LNCaP clone FGC (cell line): ENCODE measurements around the gene CYTH2.
A peak's percentile ranks its signal among the peaks of the same experiment; 100 is the strongest.
"Not testable (repeated sequence)": the region's sequence is repeated elsewhere in the genome, so short reads cannot be mapped to it uniquely, and the experiment has no call there.

ENCODE experiments used
- DNase-seq: peaks from one replicate; pipeline ENCODE4 v3.0.0-alpha.2; 2011; ENCODE audit warnings: low read depth
- H3K4me3 ChIP-seq: 2 replicates; pipeline ENCODE4 v1.5.1; 2011; ENCODE audit warnings: mild to moderate bottlenecking, low read depth, low read length, control low read depth
- TF ChIP-seq, protein P1 (sequence below): IDR thresholded peaks from 2 replicates; pipeline ENCODE4 v1.5.1; 2012; ENCODE audit warnings: mild to moderate bottlenecking; ENCODE audit not compliant: control insufficient read depth, insufficient read depth; ENCODE audit errors: extremely low read depth

The CYTH2 gene

DNA sequence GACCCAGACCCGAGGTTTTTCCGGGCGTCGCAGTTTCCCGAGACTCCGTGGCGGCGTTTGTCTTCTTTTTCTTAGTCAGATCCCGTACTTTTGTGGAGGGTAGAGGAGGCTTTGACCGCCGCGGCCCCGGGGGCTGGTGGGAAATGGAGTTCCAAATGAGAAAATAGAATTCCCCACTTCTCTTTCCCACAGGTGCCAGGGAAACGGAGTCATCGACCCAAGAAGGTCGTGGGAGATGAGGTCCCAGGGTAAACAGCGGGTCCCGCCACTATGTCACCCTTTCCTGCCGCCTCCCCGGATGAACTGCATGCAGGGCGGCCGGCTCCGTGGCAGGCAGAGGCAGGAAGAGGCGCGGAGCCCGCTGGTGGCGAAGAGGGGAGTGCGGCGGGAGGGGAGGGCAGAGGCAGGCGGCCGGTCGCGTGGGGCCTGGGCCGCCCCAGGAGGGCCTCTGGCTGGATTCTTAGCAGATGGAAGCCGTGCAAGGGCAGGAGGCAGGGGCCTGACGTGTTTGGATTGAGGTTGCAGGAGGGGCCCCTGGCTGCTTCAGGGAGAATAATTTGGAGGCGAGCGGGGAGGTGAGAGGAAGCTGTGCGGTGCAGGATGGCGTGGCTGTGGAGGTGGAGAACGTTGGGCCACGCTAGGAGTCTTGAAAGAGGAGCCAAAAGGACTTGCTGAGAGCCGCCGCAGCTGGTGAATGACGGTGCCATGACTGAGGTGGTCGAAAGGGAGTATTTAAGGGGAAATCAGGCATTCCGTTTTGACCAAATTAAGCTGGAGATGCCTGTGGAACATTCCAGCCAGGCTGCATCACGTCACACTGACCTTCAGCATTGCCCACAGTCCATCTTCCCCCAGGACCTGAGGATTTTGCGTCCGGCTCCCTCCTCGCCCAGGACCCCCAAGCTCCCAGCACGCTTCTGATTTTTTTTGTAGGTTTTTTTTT is 11.7 kb downstream of the CYTH2 start:
- H3K4me3 ChIP-seq: no peak overlapping the region
- no peak for DNase-seq
- TF ChIP-seq, protein P1, sequence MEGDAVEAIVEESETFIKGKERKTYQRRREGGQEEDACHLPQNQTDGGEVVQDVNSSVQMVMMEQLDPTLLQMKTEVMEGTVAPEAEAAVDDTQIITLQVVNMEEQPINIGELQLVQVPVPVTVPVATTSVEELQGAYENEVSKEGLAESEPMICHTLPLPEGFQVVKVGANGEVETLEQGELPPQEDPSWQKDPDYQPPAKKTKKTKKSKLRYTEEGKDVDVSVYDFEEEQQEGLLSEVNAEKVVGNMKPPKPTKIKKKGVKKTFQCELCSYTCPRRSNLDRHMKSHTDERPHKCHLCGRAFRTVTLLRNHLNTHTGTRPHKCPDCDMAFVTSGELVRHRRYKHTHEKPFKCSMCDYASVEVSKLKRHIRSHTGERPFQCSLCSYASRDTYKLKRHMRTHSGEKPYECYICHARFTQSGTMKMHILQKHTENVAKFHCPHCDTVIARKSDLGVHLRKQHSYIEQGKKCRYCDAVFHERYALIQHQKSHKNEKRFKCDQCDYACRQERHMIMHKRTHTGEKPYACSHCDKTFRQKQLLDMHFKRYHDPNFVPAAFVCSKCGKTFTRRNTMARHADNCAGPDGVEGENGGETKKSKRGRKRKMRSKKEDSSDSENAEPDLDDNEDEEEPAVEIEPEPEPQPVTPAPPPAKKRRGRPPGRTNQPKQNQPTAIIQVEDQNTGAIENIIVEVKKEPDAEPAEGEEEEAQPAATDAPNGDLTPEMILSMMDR: no peak

DNA sequence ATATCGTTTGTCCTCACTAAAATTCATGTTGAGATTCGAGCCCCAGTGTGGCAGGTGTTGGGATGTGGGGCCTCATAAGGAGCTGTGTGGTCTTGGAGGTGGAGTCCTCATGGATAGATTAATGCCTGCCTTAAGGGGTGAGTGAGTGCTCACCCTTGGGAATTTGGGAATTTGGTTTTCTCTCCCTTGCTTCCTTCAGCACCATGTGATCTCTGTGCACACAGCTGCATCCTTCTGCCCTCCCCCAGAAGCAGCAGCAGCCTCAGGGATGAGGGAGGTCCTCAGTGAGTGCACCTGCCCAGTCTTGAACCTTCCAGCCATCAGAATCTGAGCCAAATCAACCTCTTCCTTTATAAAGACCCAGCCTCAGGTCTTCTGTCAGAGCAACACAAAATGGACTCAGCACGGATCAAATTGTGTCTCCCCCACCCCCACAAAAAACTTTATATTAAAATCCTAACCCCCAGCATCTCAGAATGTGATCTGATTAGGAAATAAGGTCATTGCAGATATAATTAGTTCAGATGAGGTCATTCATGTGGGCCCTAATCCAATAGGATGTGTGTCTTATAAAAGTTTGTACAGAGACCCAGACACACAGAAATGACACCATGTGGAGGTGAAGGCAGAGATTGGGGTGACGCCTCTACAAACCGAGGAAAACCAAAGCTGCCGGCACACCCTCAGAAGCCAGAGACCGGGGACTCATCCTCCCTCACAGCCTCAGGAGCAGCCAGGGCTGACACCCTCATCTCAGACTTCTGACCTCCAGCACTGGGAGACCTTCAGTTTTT is 12.9 kb downstream of the CYTH2 start:
- TF ChIP-seq, protein P1: no peak
- H3K4me3 ChIP-seq: no peak overlapping the region
- peak; percentile 31 for DNase-seq

DNA sequence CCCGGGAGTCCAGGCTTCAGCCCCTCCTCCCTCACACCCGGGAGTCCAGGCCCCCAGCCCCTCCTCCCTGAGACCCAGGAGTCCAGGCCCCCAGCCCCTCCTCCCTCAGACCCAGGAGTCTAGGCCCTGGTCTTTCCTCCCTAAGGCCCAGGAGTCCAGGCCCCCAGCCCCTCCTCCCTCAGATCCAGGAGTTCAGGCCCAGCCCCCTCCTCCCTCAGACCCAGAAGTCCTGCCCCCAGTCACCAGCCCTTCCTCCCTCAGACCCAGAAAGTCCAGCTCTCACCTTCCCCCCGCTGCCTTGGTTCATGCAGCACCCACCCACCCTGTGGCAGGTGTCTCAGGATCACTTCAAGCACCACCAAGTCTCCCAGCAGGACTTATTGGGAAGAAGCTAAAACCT is 14.1 kb downstream of the CYTH2 start:
- TF ChIP-seq, protein P1: no peak

DNA sequence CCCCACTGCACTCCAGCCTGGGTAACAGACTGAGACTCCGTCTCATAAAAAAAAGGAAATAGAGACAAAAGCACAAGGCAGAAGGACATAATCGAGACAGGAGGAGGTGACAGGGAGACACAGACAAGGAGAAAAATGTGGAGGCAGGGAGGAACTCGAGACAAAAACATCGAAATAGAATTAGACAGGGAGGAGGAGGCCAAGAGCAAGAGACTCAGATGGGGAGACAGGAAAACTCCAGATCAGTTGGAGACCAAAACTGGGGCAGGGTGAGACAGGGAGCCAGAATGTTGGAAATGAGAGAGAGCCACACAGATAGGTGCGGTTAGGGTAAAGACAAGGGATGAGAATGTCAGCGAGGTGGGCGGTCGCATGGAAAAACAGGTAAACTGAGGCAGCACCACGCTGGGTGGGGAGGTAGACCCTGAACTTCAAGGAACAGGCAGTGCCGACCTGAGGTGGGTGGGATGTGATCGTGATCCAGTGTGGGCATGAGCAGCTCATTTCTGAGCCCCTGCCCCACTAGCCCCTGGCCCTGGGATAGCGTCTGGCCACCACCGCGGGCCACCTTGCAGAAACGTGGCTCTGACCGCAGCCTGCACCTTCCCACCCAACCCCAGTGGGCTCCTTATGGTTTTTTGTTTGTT is 15.2 kb downstream of the CYTH2 start:
- H3K4me3 ChIP-seq: no peak overlapping the region
- TF ChIP-seq, protein P1: no peak
- no peak for DNase-seq

More for the DNA sequence above, 14.1 kb downstream of the CYTH2 start:
- H3K4me3 ChIP-seq: no peak overlapping the region
- DNase-seq: no peak

DNA sequence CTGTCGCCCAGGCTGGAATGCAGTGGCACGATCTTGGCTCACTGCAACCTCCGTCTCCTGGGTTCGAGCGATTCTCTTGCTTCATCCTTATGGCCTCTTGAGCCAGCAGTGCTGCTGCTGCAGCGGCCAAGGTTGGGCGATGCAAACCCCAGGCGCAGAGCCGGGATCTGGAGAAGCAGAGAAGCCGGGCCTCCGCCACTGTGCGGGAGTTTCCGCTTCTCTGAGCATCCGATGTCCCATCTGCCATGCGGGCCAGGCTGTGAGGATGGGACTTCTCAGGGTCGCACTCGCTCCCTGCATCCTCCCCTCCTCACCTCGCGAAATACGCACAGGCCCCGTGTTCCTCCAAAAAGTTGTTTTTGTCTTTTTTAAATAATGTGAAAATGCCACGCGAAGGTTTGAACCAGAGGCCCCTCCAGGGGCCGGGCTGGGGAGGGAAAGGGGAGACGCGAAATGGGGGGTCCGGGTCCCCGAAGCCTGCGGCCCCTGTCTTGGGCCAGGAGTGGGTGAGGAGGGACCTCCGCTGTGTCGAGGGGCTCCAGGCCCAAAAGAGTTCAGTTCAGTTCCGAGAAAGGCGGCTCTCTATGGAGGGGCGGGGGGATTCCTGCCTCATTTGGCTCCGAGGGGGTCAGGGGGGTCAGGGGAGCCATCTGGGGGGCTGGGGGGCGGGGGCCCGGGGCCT is 15.9 kb downstream of the CYTH2 start:
- TF ChIP-seq, protein P1: no peak
- H3K4me3 ChIP-seq: no peak overlapping the region
- no peak for DNase-seq

DNA sequence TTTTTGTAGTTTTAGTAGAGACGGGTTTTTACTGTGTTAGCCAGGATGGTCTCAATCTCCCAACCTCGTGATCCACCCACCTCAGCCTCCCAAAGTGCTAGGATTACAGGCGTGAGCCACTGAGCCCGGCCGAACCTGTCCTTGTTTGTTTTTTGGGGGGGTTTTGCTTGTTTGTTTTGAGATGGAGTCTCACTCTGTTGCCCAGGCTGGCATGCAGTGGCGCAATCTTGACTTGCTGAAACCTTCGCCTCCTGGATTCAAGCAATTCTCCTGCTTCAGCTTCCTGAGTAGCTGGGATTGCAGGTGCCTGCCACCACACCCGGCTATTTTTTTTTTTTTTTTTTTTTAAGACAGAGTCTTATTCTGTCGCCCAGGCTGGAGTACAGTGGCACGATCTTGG is 17.5 kb downstream of the CYTH2 start:
- H3K4me3 ChIP-seq, DNase-seq: not testable (repeated sequence)
